Osteoblast (primary cell): Measurements from ENCODE around the gene ENPP5. TPM values are rescaled to one million over a fixed set of nuclear protein-coding genes. Genes with fewer than 3 reads are reported as not detected.

Experiments
- DNase-seq: peaks from one replicate; pipeline ENCODE4 v3.0.0; 2011; ENCODE audit warnings: low spot score, mixed read lengths; ENCODE audit not compliant: insufficient read length; ENCODE audit errors: missing footprints
- H2AFZ ChIP-seq: 2 replicates; pipeline ENCODE4 v1.6.0; 2011; ENCODE audit warnings: mild to moderate bottlenecking, low read length
- H3K27ac ChIP-seq: 2 replicates; pipeline ENCODE4 v1.5.1; 2011; ENCODE audit warnings: mild to moderate bottlenecking, low read depth, low read length, moderate library complexity
- H3K27me3 ChIP-seq: 2 replicates; pipeline ENCODE4 v1.6.0; 2012; ENCODE audit warnings: mild to moderate bottlenecking, control low read depth, inconsistent platforms, low read length, moderate library complexity; ENCODE audit not compliant: insufficient read depth
- H3K36me3 ChIP-seq: 2 replicates; pipeline ENCODE4 v1.5.1; 2011; ENCODE audit warnings: mild to moderate bottlenecking, low read length, control low read depth, moderate library complexity; ENCODE audit not compliant: insufficient read depth
- H3K4me1 ChIP-seq: 2 replicates; pipeline ENCODE4 v1.5.1; 2011; ENCODE audit warnings: mild to moderate bottlenecking, low read length, control low read depth, moderate library complexity; ENCODE audit not compliant: insufficient read depth
- H3K4me2 ChIP-seq: 2 replicates; pipeline ENCODE4 v1.6.0; 2011; ENCODE audit warnings: mild to moderate bottlenecking, low read length; ENCODE audit not compliant: insufficient read depth
- H3K4me3 ChIP-seq: fragments of 200-600 bp; sonication (generic); 3 replicates; pipeline ENCODE4 v1.5.1; 2012; ENCODE audit warnings: mild to moderate bottlenecking, low read length, inconsistent platforms; ENCODE audit not compliant: insufficient read depth
- H3K79me2 ChIP-seq: 2 replicates; pipeline ENCODE4 v1.6.0; 2012; ENCODE audit warnings: mild to moderate bottlenecking, low read length, control low read depth, inconsistent platforms; ENCODE audit not compliant: insufficient read depth
- H3K9me3 ChIP-seq: 2 replicates; pipeline ENCODE4 v1.5.1; 2011; ENCODE audit warnings: low read depth, low read length, control low read depth
- H4K20me1 ChIP-seq: 2 replicates; pipeline ENCODE4 v1.6.0; 2012; ENCODE audit warnings: mild to moderate bottlenecking, low read length, control low read depth; ENCODE audit not compliant: insufficient read depth
- total RNA-seq: library from RNA; depleted of rRNA; stranded (reverse); fragments of >200 nt; gene quantifications from 2 replicates; pipeline ENCODE4 v1.2.3, GENCODE V29; 2012
- TF ChIP-seq, protein P1 (sequence below): IDR thresholded peaks from 2 replicates; pipeline ENCODE4 v1.5.1; 2011; ENCODE audit warnings: mild to moderate bottlenecking, low read depth, low read length, moderate library complexity; ENCODE audit errors: extremely low read depth

ENPP5 gene
- total RNA-seq, 1 donor, result 2.5 TPM

GRCh38 chr6:46175976-46176375, 5.2 kb upstream of the ENPP5 start:
- no peak overlapping the region for H2AFZ ChIP-seq
- no peaks in the 10 kb centered on the region for H4K20me1 ChIP-seq
- TF ChIP-seq, protein P1, sequence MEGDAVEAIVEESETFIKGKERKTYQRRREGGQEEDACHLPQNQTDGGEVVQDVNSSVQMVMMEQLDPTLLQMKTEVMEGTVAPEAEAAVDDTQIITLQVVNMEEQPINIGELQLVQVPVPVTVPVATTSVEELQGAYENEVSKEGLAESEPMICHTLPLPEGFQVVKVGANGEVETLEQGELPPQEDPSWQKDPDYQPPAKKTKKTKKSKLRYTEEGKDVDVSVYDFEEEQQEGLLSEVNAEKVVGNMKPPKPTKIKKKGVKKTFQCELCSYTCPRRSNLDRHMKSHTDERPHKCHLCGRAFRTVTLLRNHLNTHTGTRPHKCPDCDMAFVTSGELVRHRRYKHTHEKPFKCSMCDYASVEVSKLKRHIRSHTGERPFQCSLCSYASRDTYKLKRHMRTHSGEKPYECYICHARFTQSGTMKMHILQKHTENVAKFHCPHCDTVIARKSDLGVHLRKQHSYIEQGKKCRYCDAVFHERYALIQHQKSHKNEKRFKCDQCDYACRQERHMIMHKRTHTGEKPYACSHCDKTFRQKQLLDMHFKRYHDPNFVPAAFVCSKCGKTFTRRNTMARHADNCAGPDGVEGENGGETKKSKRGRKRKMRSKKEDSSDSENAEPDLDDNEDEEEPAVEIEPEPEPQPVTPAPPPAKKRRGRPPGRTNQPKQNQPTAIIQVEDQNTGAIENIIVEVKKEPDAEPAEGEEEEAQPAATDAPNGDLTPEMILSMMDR, result no peak
- H3K4me1 ChIP-seq, result no peaks in the 10 kb centered on the region
- no peak overlapping the region for H3K4me2 ChIP-seq
- H3K36me3 ChIP-seq, result no peaks in the 10 kb centered on the region
- H3K9me3 ChIP-seq, result no peaks in the 10 kb centered on the region
- no peaks in the 10 kb centered on the region for H3K79me2 ChIP-seq
- H3K4me3 ChIP-seq, result no peak overlapping the region
- H3K27ac ChIP-seq, result no peak overlapping the region
- DNase-seq, result no peak
- H3K27me3 ChIP-seq, result peaks cover 46% of the 10 kb centered on the region

GRCh38 chr6:46175446-46175845, 4.7 kb upstream of the ENPP5 start:
- no peak for DNase-seq
- Histone ChIP-seq H3K4me1 (peaks cover 4% of the 10 kb centered on the region), H3K36me3 (no peaks in the 10 kb centered on the region), H3K4me2 (no peak overlapping the region), H4K20me1 (no peaks in the 10 kb centered on the region), H3K9me3 (no peaks in the 10 kb centered on the region), H3K27me3 (peaks cover 50% of the 10 kb centered on the region), H3K27ac (no peak overlapping the region), H2AFZ (no peak overlapping the region), H3K79me2 (no peaks in the 10 kb centered on the region), H3K4me3 (no peak overlapping the region)
- TF ChIP-seq, protein P1, result no peak

DNA sequence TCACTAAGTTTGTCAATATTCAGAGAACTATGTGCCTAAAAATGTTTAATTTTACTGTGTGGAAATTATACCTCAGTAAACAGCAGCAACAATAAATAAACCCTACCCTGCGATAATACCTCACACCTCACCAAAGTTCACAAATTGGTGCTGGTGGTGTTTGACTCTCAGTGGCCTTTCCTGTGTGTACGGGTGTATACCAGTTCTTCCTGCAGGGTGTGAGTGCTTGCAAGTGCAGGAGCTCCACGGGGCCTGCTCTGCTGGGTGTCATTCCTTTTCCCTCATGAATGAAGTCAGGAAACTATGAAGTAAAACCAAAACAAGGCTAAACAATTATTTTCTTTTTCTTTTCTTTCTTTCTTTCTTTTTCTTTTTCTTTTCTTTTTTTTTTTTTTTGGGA, 4.1 kb upstream of the ENPP5 start:
- H3K4me3 ChIP-seq, result no peak overlapping the region
- H3K9me3 ChIP-seq, result no peaks in the 10 kb centered on the region
- TF ChIP-seq, protein P1, result no peak
- no peak overlapping the region for H2AFZ ChIP-seq
- no peaks in the 10 kb centered on the region for H3K36me3 ChIP-seq
- peaks cover 47% of the 10 kb centered on the region for H3K27me3 ChIP-seq
- H3K4me1 ChIP-seq, result peaks cover 8% of the 10 kb centered on the region
- no peaks in the 10 kb centered on the region for H3K79me2 ChIP-seq
- DNase-seq, result no peak
- H4K20me1 ChIP-seq, result no peaks in the 10 kb centered on the region
- H3K4me2 ChIP-seq, result no peak overlapping the region
- no peak overlapping the region for H3K27ac ChIP-seq

DNA sequence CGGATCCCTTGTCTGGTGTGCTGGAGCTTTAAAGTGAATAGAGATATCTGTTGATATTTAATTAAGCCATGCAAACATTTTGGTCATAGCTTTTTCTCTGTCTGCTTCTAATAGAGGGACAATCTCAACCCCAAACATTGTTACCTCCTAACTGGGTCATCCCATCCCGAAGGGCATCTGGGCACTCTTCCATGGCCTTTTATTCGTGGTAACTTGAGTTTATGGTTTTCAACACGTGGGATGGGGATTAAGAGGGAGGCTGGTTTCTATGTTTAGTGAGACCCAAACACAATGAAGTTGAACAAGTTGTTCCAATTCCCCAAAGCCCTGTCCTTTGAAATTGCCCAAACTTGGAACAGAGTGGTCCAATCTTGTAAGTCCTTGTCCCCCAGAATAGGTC, 1.4 kb upstream of the ENPP5 start:
- Histone ChIP-seq H3K4me1 (peaks cover 8% of the 10 kb centered on the region), H4K20me1 (no peaks in the 10 kb centered on the region), H3K79me2 (no peaks in the 10 kb centered on the region), H2AFZ (no peak overlapping the region), H3K4me3 (no peak overlapping the region), H3K36me3 (no peaks in the 10 kb centered on the region), H3K27me3 (peaks cover 45% of the 10 kb centered on the region), H3K27ac (no peak overlapping the region), H3K9me3 (no peaks in the 10 kb centered on the region), H3K4me2 (no peak overlapping the region)
- no peak for DNase-seq
- TF ChIP-seq, protein P1, result no peak
